COLO668 (cell line): ENCODE results near the gene ST6GALNAC6.
"Not testable (repeated sequence)": the region's sequence is repeated elsewhere in the genome, so short reads cannot be mapped to it uniquely, and the experiment has no call there.

Experiments
- DNase-seq: peaks from one replicate; lab custom pipeline; 2025; ENCODE audit not compliant: unreplicated experiment; lab: John Stamatoyannopoulos, UW

Gene ST6GALNAC6

GRCh38 chr9:127875306-127875966 is 24.0 kb downstream of the ST6GALNAC6 start:
- no peak for DNase-seq

DNA sequence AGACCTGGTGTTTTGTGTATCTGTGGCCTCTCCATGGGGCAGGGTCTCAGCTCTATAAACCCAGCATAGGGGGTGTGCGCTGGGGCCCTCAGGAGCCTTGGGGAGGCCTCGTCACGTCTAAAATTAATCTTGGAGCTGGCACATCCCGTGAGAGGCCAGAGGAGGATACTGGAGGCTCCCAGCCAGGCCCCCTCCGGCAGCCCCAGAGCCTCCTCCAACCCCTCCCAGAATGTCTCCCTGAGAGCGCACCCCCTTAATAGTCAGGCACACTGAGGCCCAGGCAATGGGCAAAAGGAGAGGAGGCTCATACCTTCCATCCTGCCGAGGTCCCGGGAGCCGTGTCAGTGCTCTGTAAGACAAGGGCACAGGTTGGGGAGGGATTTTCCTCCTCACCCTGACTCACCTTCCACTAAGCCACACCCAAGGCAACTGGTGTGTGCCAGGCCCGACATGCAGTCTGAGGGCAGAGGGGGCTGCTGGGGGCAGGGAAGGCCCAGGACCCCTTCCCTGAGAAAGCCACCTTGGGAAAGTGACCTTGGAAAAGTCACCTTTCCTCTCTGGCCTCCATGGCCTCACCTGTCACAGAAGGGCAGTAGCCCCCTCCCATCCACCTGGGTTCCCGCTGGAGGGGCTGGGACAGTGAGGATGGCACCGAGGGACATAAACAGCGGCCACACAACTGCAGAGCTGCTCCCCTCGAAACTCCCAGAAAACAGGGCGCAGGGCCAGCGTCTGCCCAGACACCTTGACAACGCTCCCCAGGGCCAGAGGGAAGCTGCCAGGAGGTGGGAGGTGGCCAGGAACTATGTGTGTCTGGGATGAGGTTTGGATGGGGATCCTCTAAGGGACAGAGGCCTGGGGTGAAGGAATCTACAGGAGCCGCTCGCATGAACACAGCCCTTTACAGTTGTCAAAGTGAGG is 24.8 kb downstream of the ST6GALNAC6 start:
- no peak for DNase-seq

DNA sequence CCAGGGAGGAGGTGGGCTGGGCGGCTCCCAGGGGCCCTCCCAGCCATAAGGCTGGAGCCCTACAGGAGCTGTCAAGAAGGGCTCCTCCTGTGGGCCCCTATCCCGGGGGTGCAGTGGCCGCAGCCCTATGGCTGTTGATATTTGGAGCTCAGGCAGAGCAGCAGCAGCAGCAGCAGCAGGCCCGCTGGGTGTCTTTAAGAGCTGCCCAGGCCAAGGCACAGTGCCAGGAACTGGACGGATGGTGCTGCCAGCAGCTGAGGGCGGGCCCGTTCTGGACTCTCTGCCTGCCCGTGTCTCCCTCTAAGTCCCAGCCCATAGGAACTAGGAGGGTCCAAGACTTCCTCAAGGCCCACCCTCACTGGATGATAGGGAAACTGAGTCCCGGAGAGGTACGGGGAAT is 25.5 kb downstream of the ST6GALNAC6 start:
- DNase-seq = no peak

- no peak for DNase-seq
Observed at GRCh38 chr9:127873223-127873691, 26.1 kb downstream of the ST6GALNAC6 start.

DNA sequence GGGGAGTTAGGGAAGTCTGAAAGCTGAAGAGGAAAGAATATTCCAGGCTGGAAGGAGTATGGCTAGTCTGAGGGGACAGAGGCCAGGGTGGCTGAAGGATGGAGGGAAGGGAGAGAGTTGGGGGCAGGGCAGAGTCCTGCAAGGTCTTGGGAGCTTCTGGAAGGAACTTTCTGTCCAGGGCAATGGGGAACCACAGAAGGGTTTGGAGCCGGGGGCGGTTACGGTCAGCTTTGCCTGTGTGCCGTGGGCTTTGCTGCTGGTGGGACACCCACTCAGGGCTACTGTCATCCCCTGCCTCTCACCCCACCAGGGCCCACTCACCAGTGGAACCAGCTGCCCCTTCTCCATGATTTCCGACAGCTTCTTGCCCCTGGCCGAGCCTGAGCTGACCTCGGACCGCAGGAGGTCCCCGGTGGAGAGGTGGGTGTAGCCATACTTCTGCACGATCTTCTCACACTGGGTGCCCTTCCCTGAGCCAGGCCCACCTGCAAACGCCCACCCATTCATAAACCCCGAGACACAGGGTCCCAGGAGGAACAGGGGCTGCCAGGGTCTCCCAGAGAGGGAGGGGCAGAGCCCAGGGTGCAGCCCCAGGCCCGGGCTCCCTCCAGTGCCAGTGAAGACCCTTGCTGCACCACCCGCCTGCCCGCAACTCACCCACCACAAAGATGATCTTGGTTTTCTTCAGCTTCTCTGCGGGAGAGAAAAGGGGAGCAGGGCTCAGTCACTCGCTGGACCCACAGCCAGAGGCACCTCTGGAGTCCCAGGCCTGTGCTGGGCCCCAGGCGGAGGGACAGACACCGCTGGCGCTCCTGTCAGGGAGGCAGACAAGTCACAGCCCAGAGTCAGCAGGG is 26.8 kb downstream of the ST6GALNAC6 start:
- DNase-seq = no peak

- no peak for DNase-seq
Observed at GRCh38 chr9:127871531-127871930, 27.9 kb downstream of the ST6GALNAC6 start.

DNA sequence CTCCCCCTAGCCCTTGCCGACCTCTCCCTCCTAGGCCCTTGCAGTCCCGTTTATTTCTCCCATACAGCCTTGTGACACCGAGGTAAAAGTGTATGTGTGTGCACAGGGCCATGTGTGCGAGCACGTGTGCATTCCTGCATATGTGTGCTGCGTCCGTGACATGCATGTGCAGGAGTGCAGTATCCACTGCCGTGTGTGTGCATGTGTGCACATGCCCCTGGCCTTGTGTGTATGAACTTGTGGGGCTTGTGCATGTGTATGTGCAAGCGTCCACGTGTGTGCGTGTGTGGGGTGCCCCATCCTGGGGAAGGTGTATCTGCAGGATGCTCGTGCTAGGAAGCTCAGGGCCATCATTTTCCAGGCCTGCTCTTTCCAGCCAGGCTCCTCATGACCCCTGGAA is 28.5 kb downstream of the ST6GALNAC6 start:
- no peak for DNase-seq

- DNase-seq = not testable (repeated sequence)
Observed at GRCh38 chr9:127870153-127870491, 29.3 kb downstream of the ST6GALNAC6 start.

DNA sequence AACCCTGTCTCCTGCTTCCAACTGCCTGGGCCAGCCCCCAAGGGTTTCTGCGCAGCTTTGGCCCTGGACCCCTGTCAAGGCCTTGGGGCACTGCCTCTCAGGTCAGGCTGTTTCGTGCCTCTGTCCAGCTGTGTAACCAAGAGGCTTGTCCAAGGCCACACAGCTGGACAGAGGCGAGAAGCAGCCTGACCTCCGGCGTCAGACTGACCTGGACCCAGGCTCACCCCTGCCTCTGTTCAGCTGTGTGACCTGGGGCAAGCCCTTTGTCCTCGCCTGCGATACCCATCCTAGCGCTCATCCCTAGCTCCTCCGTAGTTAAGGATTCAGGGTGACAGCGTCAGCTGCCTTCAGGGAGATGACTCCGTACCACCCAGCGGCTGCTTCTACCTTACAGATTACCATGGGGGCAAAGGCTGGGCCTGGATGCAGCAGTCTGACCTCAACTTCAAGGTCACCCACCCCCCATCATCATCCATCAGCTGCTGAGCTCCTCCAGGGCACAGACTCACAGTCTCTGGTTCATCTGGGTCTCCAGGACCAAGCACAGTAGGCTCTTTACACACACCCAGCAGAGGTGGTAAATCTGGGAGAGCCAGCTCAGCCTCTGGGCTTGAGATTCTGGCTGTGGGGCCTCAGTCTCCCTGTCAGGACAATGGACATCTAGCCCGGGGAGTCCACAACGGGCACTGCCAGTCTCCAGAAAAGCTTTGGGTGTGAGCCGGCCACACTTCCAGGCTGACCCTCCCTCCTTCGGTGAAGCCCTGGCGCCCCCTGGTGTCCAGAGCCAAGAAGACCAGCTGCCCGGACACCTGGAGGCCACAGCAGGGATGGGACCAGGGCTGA is 29.9 kb downstream of the ST6GALNAC6 start:
- peak; percentile 89 for DNase-seq

- no peak for DNase-seq
Observed at GRCh38 chr9:127868278-127868902, 31.0 kb downstream of the ST6GALNAC6 start.

- no peak for DNase-seq
Observed at GRCh38 chr9:127867356-127868277, 31.8 kb downstream of the ST6GALNAC6 start.

DNA sequence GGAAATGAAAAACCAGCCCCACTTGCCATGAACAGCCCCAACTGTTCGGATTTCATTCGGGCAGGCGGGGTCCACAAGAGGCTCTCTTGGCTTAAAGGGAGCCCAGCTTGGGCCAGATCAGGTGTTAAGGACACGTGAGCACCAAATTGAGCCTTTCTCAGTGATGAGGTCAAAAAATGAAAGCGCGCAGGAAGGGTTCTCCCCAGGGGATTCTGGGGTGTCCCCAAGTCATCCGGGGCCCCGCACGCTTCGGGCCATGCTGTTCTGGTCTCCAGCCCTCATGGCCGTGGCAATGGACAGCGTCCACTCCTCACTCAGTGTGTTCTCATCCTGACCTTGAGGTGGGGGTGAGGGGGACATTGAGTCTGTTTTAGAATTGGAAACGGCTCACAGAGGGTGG is 32.9 kb downstream of the ST6GALNAC6 start:
- no peak for DNase-seq

GRCh38 chr9:127865645-127866464 is 33.5 kb downstream of the ST6GALNAC6 start:
- DNase-seq = no peak

- DNase-seq = no peak
Observed at GRCh38 chr9:127863191-127863621, 36.2 kb downstream of the ST6GALNAC6 start.

- DNase-seq = no peak
Observed at GRCh38 chr9:127862075-127863011, 37.1 kb downstream of the ST6GALNAC6 start.

DNA sequence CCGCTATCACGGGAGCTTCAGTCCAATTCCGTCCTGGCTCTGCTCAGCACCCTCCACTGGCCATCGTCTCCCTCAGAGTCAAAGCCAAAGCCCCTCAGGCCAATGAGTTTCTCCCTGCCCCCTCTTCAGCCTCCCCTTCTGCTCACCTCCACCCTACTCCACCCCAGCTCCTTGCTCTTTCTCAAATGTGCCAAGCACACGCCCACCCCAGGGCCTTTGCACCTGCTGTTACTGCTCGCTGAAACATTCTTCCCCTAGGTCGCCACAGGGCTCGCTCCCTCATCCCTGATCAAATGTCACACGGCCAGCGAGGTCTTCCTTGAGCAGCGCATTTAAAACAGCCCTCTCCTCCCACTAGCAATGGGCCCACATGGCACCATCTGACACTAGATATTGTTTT is 38.6 kb downstream of the ST6GALNAC6 start:
- DNase-seq = no peak

- no peak for DNase-seq
Observed at GRCh38 chr9:127860260-127860659, 39.1 kb downstream of the ST6GALNAC6 start.
